K562 treated with DMSO at 1 percent for 48 hours (cell line): Measurements from ENCODE around the gene SMAD6. TPM values are rescaled to one million over a fixed set of nuclear protein-coding genes. Genes with fewer than 3 reads are reported as not detected.

ENCODE experiments used
- total RNA-seq: library from RNA; unstranded; fragments of 300-600 nt; gene quantifications from 2 replicates; pipeline ENCODE4 v1.2.3, GENCODE V29; 2022; ENCODE audit warnings: low replicate concordance; ENCODE audit errors: extremely low read depth

The SMAD6 gene
- total RNA-seq = not detected in 2 replicates

DNA sequence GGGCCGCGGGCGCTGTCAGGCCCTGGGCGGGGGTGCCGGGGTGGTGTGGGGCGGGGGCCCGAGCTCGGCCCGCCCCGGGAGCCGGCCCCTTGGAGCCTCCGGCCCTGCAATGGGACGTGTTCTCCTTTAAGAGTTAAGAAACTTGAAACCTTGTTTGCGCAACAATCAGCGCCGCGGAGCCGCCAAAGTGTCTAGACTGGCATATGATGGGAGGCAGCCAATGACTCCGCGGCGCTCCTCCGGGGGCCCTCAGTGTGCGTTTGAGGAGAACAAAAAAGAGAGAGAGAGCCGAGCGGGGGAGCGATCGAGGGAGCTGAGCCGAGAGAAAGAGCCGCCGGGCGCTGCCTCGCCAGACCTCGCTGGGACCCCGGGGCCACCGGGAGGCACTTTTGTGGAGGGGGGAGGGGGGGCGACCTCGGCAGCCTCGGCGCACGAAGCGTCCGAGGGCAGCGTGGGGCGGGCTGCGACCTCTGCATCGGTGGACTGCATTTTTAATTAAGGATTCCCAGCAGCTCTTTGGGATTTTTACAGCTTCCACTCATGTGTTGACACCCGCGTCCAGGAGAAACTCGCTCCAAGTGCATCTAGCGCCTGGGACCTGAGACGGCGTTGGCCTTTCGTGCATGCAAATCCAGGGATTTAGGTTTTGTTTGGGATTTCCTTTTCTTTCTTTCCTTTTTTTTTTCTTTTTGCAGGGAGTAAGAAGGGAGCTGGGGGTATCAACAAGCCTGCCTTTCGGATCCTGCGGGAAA, at the start of gene SMAD6:
TSS of gene SMAD6 (plus strand) at position 202 of the 752 bp plus-strand sequence. CDS start 1,023 bp downstream, outside the sequence.

Other genes starting within 250 kb of the SMAD6 start
- gene SNAPC5, start 204.5 kb upstream of the SMAD6 start, total RNA-seq = not detected in 2 replicates
- gene RPL4, start 197.4 kb upstream of the SMAD6 start, total RNA-seq = 2,348 and 2,445 TPM in 2 replicates
- gene ZWILCH, start 196.9 kb upstream of the SMAD6 start, total RNA-seq = not detected in 2 replicates
- not detected in 2 replicates for gene LCTL, start 136.2 kb upstream of the SMAD6 start, total RNA-seq